HepG2 (cell line): Measurements from ENCODE around the gene ZNF488. TPM values are rescaled to one million over a fixed set of nuclear protein-coding genes. Genes with fewer than 3 reads are reported as not detected.

Experiments
- AGO2 ChIP-seq: fragments of 200-400 bp; formaldehyde crosslinking; optimal IDR thresholded peaks from 2 replicates; pipeline ENCODE3; 2017; ENCODE audit warnings: mild to moderate bottlenecking, low read depth, low read length, moderate library complexity
- IKZF4 ChIP-seq: sonication (generic); formaldehyde crosslinking; IDR thresholded peaks from 2 replicates; pipeline ENCODE4 v1.5.1; 2020; ENCODE audit warnings: borderline replicate concordance, mild to moderate bottlenecking, low read depth, missing genetic modification reagents; ENCODE audit errors: not compliant biosample characterization
- ZNF407 ChIP-seq: sonication (generic); formaldehyde crosslinking; IDR thresholded peaks from one replicate; pipeline ENCODE4 v1.5.1; 2020; ENCODE audit warnings: mild to moderate bottlenecking, missing genetic modification reagents; ENCODE audit errors: not compliant biosample characterization
- ZNF619 ChIP-seq: sonication (generic); formaldehyde crosslinking; IDR thresholded peaks from 2 replicates; pipeline ENCODE4 v1.4.0; 2020; ENCODE audit warnings: mild to moderate bottlenecking, missing genetic modification reagents
- polyA plus RNA-seq, 8 experiments: library from polyadenylated mRNA; depleted of rRNA in 3 of 8; stranded (reverse) in 7 of 8; unstranded in 1 of 8; fragments of >200 nt; fragmentation: Illumina TruSeq in 4 of 8; extraction: Trizol in 4 of 8; gene quantifications; 2 replicates each; pipeline versions ENCODE4 v1.2.1 to v1.2.3, GENCODE V29; 2011 to 2016; ENCODE audit warnings: low read depth in 4 of 8, missing spikeins in 1 of 8, mixed read lengths in 1 of 8; ENCODE audit not compliant: insufficient read depth in 1 of 8
- total RNA-seq, 5 experiments: library from RNA; depleted of rRNA; stranded (reverse); fragments of >200 nt; fragmentation: Illumina TruSeq; extraction: Trizol; gene quantifications; 2 replicates each; pipeline ENCODE4 v1.2.3, GENCODE V29; 2016; ENCODE audit warnings: low read depth in 1 of 5

ZNF488 gene
- total and polyA plus RNA-seq, 2 of the 13 experiments (the other 11 are each of a cell fraction or from before 2014, with no cell fraction given), result 0.13 to 0.15 TPM

GRCh38 chr10:47323087-47323486, 61.0 kb downstream of the ZNF488 start (continued):
- TF ChIP-seq ZNF407 (CRISPR knock-in tag) (no peak), ZNF619 (no peak), AGO2 (no peak), IKZF4 (no peak)
